ENCODE measurements around the gene MAB21L2. TPM values are rescaled to one million over a fixed set of nuclear protein-coding genes. Genes with fewer than 3 reads are reported as not detected.

The MAB21L2 gene
- total RNA-seq, 2 experiments from 2014 or later = not detected

- Mint-ChIP-seq H3K27ac (no peak overlapping the region), H3K9me3 (no peaks in the 10 kb centered on the region), H3K27me3 (no peaks in the 10 kb centered on the region), H3K4me1 (ENCODE audit: low read depth) (peaks cover 11% of the 10 kb centered on the region), H3K4me3 (no peak overlapping the region), H3K36me3 (ENCODE audit: low read depth) (peaks cover 12% of the 10 kb centered on the region)
- ChIA-PET CTCF (no interaction called here), POLR2A (no interaction called here)
- TF ChIP-seq, protein P1, sequence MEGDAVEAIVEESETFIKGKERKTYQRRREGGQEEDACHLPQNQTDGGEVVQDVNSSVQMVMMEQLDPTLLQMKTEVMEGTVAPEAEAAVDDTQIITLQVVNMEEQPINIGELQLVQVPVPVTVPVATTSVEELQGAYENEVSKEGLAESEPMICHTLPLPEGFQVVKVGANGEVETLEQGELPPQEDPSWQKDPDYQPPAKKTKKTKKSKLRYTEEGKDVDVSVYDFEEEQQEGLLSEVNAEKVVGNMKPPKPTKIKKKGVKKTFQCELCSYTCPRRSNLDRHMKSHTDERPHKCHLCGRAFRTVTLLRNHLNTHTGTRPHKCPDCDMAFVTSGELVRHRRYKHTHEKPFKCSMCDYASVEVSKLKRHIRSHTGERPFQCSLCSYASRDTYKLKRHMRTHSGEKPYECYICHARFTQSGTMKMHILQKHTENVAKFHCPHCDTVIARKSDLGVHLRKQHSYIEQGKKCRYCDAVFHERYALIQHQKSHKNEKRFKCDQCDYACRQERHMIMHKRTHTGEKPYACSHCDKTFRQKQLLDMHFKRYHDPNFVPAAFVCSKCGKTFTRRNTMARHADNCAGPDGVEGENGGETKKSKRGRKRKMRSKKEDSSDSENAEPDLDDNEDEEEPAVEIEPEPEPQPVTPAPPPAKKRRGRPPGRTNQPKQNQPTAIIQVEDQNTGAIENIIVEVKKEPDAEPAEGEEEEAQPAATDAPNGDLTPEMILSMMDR (IDR thresholded peaks at IDR 0.05) = no peak
- intact Hi-C loops (cut with micrococcal nuclease) = no loop called here
- no peak for DNase-seq
- ATAC-seq = no peak
Observed at GRCh38 chr4:150574678-150575077, 7.3 kb upstream of the MAB21L2 start.

GRCh38 chr4:150577796-150578195 is 4.2 kb upstream of the MAB21L2 start:
- no peaks in the 10 kb centered on the region for H3K27me3 Mint-ChIP-seq
- peaks cover 9% of the 10 kb centered on the region for H3K4me1 Mint-ChIP-seq (ENCODE audit: low read depth)
- peaks cover 34% of the 10 kb centered on the region for H3K36me3 Mint-ChIP-seq (ENCODE audit: low read depth)
- TF ChIP-seq, protein P1 (IDR thresholded peaks at IDR 0.05) = no peak
- intact Hi-C loops (cut with micrococcal nuclease) = no loop called here
- H3K27ac Mint-ChIP-seq = no peak overlapping the region
- POLR2A ChIA-PET = no interaction called here
- CTCF ChIA-PET = no interaction called here
- no peaks in the 10 kb centered on the region for H3K9me3 Mint-ChIP-seq
- ATAC-seq = no peak
- DNase-seq = no peak
- no peak overlapping the region for H3K4me3 Mint-ChIP-seq

DNA sequence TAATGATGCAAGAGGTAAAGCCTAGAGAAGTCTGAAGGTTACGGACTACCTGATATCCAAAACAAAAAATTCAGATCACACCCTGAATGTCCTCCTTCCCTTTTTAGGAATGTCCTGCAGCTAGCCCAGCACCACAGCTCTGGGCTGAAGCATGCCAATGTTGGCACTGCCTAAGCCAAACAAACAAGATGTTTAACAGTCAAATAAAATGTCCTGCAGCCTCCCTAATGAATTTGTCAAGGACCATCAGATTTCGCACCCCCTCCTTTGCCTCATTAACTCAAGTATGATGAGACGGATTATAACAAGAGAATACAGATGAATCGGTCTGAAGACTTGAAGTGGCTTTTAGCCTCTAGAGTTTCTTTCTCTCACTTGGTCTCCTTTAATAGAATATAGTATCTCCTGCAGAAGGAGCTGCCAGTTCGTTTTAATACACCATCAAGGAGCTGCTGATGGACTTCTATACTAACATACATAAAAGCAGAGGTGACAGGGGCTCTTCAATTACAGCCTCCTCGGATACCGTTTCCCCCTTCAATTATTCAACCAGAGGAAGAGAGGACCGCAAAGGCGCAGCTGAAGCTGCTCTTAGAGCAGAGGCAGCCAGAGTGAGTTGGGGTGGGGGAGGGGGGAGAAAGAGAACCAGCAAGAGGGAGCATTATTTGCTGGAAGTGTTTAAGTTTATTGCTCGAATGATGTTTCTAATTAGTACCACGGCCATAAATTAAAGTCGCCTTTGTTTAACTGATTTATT is 3.0 kb upstream of the MAB21L2 start:
- H3K27ac Mint-ChIP-seq = no peak overlapping the region
- intact Hi-C loops (cut with micrococcal nuclease) = no loop called here
- DNase-seq (no peak), ATAC-seq (no peak)
- H3K27me3 Mint-ChIP-seq = no peaks in the 10 kb centered on the region
- TF ChIP-seq, protein P1 (IDR thresholded peaks at IDR 0.05) = no peak
- H3K9me3 Mint-ChIP-seq = no peaks in the 10 kb centered on the region
- H3K36me3 Mint-ChIP-seq (ENCODE audit: low read depth) = peaks cover 44% of the 10 kb centered on the region
- no peaks in the 10 kb centered on the region for H3K4me1 Mint-ChIP-seq (ENCODE audit: low read depth)
- CTCF ChIA-PET = no interaction called here
- no peak overlapping the region for H3K4me3 Mint-ChIP-seq
- POLR2A ChIA-PET = no interaction called here

DNA sequence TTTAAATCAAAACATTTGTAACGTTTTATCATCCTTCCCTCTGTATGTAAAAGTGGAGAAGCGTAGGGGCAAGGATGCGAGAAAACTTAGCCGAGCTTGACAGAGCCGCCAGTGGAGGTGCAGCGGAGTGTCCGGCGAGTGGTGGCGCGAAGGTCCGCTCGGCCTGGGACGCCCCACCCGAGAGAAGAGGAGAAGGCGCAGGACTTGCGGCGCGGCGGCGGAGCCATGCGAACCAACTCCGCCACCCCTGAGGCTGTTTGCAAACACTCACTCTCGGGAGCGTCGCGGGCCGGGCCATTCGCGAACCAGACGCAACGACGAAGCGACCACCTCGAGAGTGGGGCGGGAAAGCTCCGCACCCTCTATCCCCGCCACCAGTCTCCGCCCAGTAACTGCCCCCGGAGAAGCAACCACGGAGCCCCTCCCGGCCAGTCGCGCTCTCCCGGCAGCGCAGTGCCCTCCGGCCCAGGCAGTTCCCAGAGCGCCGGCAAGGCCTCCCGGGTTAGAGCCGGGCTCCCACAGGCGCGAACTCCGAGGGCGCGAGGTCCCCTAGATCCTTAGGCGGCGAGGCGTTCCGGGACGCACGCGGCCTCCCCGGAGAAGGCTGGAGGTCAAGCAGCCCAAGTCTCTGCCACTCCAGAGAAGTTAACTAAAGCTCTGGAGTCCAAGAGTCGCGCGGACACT is 2.3 kb upstream of the MAB21L2 start:
- Mint-ChIP-seq H3K4me3 (no peak overlapping the region), H3K27me3 (no peaks in the 10 kb centered on the region), H3K36me3 (ENCODE audit: low read depth) (peaks cover 50% of the 10 kb centered on the region), H3K27ac (no peak overlapping the region), H3K4me1 (ENCODE audit: low read depth) (no peaks in the 10 kb centered on the region), H3K9me3 (no peaks in the 10 kb centered on the region)
- TF ChIP-seq, protein P1 (IDR thresholded peaks at IDR 0.05) = no peak
- ChIA-PET CTCF (no interaction called here), POLR2A (no interaction called here)
- intact Hi-C loops (cut with micrococcal nuclease) = no loop called here
- DNase-seq (no peak), ATAC-seq (no peak)

- Mint-ChIP-seq H3K4me1 (ENCODE audit: low read depth) (no peaks in the 10 kb centered on the region), H3K27ac (no peak overlapping the region), H3K27me3 (no peaks in the 10 kb centered on the region), H3K36me3 (ENCODE audit: low read depth) (peaks cover 50% of the 10 kb centered on the region), H3K4me3 (no peak overlapping the region), H3K9me3 (no peaks in the 10 kb centered on the region)
- ATAC-seq = no peak
- intact Hi-C loops (cut with micrococcal nuclease) = no loop called here
- POLR2A ChIA-PET = no interaction called here
- DNase-seq = no peak
- TF ChIP-seq, protein P1 (IDR thresholded peaks at IDR 0.05) = no peak
- CTCF ChIA-PET = no interaction called here
Observed at GRCh38 chr4:150580306-150580705, 1.6 kb upstream of the MAB21L2 start.

Data from activated CD8-positive, alpha-beta T cell treated with anti-CD3 and anti-CD28 coated beads for 36 hours (primary cell).